Measurements from ENCODE around the gene SH3PXD2B.

SH3PXD2B gene

DNA sequence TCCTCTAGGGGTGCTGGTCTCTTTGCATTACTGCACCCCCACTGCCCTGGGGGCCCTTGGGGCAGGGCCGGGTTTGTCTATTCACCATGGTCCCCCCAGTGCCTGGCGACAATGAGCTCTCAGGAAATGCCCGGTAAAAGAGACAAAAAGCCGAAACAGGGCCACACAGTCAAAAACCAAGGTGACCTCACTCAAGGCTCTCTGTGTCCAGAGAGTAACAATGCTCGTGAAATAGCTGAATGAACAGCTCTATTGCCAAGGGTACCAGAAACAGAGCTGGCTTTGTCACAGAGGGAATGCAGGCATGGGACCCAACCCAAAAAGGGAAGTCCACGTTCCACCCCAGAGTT is 16.0 kb downstream of the SH3PXD2B start:
- no peak overlapping the region for H3K4me3 ChIP-seq (ENCODE audit: control insufficient read depth, low read depth, low read length)
- DNase-seq (ENCODE audit: low read depth), result no peak
- TF ChIP-seq, protein P1, sequence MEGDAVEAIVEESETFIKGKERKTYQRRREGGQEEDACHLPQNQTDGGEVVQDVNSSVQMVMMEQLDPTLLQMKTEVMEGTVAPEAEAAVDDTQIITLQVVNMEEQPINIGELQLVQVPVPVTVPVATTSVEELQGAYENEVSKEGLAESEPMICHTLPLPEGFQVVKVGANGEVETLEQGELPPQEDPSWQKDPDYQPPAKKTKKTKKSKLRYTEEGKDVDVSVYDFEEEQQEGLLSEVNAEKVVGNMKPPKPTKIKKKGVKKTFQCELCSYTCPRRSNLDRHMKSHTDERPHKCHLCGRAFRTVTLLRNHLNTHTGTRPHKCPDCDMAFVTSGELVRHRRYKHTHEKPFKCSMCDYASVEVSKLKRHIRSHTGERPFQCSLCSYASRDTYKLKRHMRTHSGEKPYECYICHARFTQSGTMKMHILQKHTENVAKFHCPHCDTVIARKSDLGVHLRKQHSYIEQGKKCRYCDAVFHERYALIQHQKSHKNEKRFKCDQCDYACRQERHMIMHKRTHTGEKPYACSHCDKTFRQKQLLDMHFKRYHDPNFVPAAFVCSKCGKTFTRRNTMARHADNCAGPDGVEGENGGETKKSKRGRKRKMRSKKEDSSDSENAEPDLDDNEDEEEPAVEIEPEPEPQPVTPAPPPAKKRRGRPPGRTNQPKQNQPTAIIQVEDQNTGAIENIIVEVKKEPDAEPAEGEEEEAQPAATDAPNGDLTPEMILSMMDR (IDR thresholded peaks at IDR 0.05; ENCODE audit: control insufficient read depth, insufficient read depth, low read depth, low read length, missing control alignments), result no peak

DNA sequence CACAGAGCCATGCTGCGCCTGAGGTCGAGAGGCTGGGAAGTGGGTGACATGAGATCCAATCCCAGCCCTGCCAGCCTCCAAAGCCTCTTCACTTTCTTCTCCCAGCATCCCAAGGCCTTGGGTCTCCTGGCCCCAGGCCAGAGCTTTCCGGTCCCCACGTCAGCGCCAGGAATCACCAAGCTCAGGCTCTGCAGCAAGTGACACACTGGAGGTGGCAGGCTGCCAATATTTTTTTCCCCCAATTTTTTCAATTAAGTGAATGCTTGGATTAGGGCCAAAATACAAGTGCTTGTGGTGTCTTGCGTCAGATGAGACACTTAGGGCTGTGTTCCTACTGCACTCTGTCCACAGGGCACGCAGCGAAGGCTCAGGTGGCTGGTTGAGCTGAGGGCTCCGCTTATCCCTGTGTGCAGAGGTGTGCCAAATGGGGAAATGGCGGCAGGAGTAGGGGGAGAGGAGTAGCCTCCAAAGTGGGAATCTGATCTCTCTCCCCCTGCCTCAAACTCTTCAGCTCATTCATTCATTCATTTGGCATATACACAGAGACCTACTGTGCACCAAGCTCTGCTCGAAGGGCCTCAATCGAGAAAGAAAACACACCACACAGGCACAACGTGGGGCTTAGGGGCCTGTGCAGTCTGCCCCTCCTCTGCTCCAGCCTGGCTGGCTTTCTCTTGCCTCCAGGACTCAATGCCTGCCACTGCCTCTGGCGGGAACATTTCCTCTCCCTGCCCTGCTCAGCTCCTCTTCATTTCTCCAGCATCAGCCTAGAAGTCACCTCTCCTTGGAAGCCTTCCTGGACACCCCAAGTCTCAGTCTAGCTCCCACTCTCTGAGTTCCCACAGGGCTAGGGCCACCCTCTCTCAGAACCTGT is 16.6 kb downstream of the SH3PXD2B start:
- H3K4me3 ChIP-seq (ENCODE audit: control insufficient read depth, low read depth, low read length), result no peak overlapping the region
- DNase-seq (ENCODE audit: low read depth), result no peak
- TF ChIP-seq, protein P1 (IDR thresholded peaks at IDR 0.05; ENCODE audit: control insufficient read depth, insufficient read depth, low read depth, low read length, missing control alignments), result no peak

DNA sequence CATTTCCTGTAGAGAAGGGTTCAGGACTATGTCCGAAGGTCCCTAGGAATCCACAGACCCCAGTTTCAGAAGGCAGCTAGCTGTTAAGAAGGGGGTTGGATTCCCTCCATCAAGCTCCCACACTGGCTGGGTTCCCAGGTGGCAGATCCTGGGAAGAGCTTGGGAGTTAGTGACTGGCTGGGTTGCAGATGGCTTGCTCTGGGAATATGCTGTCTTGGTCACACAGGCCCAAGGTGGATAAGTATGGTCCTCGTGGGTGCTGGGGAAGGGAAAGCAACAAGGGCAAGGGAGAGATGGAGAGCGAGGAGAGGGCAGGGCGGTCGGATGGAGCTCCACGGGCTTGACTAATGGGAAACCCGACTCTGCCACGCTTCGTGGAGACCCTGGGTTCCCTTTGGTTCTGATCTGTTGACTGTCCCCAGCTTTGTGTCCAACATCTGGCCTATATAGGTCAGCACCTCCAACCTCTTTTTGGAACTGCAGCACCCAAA is 17.4 kb downstream of the SH3PXD2B start:
- TF ChIP-seq, protein P1 (IDR thresholded peaks at IDR 0.05; ENCODE audit: control insufficient read depth, insufficient read depth, low read depth, low read length, missing control alignments), result no peak
- no peak for DNase-seq (ENCODE audit: low read depth)
- H3K4me3 ChIP-seq (ENCODE audit: control insufficient read depth, low read depth, low read length), result no peak overlapping the region

DNA sequence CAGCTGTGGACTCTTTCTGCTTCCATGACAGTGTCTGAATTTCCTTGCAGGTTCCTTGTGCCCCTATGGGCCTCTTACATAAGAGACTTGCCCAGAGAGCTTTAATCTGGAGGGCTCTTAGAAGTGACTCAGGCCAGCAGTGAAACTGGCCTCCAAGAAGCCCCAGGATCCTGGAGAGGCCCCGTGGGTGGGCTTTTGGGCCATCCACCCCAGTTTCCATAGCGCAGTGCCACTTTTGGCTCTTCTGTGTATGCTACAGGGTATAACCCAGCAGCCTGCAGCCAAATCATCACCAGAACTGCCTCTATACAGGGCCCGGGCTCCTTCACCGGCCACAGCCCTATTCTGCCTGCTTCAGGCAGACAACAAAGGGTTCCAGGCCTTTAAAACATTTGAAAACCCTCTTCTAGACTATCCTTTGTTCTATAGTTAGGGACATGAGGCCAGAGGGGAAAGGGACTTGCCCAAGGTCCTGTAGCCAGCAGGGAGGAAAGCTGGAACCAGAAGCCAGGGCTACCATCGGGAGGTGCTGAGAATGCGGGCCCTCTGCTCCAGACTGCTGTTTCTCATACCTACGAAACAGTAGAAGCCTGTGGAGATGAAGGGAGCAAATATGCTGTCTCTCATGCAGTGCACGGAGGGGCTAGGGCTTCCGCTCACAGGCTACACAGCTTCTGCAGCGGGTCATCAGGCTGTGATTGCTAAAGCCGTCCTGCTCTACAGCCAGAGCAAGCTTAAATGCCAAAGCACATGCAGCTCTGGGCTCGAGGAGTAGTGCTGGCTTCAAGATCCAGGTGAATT is 18.0 kb downstream of the SH3PXD2B start:
- H3K4me3 ChIP-seq (ENCODE audit: control insufficient read depth, low read depth, low read length), result no peak overlapping the region
- DNase-seq (ENCODE audit: low read depth), result no peak
- TF ChIP-seq, protein P1 (IDR thresholded peaks at IDR 0.05; ENCODE audit: control insufficient read depth, insufficient read depth, low read depth, low read length, missing control alignments), result no peak

DNA sequence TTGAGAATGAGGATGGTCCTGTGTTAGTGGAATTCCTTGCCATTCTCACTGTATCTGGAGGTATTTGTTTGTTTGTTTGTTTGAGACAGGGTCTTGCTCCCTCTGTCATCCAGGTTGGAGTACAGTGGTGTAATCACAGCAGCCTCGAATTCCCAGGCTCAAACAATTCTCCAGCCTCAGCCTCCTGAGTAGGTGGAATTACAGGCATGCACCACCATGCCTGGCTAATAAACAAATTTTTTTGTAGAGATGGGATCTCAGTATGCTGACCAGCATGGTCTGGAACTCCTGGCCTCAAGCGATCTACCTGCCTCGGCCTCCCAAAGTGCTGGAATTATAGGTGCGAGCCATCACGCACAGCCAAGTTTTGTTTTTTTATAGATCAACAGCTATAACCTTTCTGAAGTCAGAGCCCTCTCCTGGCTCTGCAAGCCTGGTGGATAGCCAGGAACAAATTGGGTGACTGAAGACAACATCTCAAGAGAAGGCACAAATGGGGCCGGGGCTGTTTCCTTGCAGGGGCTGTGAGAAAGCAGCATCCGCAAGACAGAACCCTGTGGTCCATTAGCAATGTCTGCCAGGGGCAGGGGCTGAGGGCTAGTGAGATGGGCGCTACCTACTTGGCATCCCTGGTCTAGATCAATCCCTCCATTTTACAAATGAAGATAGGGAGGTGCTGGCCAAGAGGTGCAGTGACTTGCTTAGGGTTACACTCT is 18.8 kb downstream of the SH3PXD2B start:
- H3K4me3 ChIP-seq (ENCODE audit: control insufficient read depth, low read depth, low read length), result no peak overlapping the region
- DNase-seq (ENCODE audit: low read depth), result no peak
- TF ChIP-seq, protein P1 (IDR thresholded peaks at IDR 0.05; ENCODE audit: control insufficient read depth, insufficient read depth, low read depth, low read length, missing control alignments), result no peak

DNA sequence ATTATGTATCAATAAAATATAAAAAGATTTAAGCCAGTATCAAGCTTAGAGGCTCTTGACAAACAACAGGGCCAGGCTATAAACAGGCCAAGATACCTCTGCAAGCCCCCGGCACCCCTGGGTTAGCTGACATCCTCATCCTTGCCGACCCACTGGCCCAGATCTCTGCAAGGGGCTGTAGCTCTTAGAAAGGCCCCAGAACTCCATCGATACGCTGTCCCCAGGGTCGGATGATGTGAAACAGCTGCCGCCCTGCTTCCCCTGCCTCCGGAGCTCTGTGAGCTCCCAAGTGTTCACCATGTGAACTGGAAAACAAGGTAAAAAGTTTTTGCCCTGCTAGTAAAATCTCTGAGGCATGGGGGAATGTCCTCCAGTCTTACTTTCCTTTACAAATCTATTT is 20.1 kb downstream of the SH3PXD2B start:
- no peak for DNase-seq (ENCODE audit: low read depth)
- H3K4me3 ChIP-seq (ENCODE audit: control insufficient read depth, low read depth, low read length), result no peak overlapping the region
- TF ChIP-seq, protein P1 (IDR thresholded peaks at IDR 0.05; ENCODE audit: control insufficient read depth, insufficient read depth, low read depth, low read length, missing control alignments), result no peak
